ENCODE data around the gene TOGARAM1.
A peak's percentile ranks its signal among the peaks of the same experiment; 100 is the strongest.
"Not testable (repeated sequence)": the region's sequence is repeated elsewhere in the genome, so short reads cannot be mapped to it uniquely, and the experiment has no call there.

Gene TOGARAM1

GRCh38 chr14:45051180-45051579 is 89.2 kb downstream of the TOGARAM1 start:
- DNase-seq: no peak

DNA sequence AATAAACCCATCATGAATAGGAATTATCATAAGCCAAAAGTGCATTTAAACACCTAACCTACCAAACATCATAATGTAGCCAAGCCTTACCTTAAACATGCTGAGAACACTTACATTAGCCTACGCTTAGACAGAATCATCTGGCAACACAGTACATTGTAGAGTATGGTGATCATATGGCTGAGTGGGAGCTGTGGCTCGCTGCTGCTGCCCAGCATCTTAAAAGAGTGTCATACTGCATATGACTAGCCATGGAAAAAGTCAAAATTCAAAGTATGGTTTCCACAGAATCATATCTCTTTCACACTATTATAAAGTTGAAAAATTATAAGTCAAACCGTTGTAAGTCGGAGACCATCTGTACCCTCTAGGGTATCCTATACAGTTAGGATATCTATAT is 89.9 kb downstream of the TOGARAM1 start:
- DNase-seq: no peak

DNA sequence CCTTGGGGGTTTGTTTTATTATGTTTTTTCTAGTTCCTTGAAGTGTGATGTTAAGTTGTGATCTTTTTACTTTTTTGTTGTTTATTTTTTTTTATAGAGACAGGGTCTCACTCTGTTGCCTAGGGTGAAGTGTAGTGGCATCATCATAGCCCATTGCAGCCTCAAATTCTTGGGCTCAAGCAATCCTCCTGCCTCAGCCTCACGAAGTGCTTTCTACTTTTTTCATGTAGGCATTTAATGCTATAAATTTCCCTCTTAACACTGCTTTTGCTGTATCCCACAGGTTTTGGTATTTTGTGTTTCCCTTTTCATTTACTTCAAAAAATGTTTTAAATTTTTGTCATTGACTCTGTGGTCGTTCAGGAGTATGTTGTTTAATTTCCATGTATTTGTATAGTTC is 95.4 kb downstream of the TOGARAM1 start:
- no peak for DNase-seq

DNA sequence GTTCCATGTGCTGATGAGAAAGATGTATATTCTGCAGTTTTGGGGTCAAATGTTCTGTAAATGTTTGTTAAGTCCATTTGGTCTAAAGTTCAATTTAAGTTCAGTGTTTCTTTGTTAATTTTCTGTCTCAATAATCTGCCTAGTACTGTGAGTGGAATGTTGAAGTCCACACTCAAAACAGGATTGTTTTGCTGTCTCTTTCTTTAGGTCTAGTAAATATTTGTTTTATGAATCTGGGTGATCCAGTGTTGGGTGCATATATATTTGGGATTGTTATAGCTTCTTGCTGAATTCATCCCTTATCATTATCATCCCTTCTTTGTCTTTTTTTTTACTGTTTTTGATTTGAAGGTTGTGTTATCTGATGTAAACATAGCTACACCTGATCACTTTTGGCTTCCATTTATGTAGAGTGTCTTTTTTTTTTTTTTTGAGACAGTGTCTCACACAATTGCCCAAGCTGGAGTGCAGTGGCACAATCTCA is 95.9 kb downstream of the TOGARAM1 start:
- DNase-seq: no peak

DNA sequence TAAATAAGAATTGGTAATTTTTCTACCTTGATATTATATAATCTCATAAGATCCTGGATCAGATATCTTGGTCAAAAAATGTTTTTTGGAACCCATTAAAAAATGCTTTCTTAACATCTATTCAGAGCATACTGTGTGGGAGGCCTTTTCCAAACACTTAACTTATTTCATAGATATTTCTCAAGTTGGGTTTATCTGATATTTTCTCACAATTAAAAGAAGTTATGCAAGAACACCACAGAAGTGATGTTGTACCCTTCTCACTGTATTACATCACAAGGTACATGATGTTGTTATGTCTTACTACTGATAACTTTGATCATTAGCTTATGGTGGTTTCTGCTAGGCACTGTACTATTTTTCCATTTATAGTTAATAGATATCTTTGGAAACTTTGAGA is 98.6 kb downstream of the TOGARAM1 start:
- DNase-seq: no peak

GRCh38 chr14:45065540-45065939 is 103.5 kb downstream of the TOGARAM1 start:
- no peak for DNase-seq

DNA sequence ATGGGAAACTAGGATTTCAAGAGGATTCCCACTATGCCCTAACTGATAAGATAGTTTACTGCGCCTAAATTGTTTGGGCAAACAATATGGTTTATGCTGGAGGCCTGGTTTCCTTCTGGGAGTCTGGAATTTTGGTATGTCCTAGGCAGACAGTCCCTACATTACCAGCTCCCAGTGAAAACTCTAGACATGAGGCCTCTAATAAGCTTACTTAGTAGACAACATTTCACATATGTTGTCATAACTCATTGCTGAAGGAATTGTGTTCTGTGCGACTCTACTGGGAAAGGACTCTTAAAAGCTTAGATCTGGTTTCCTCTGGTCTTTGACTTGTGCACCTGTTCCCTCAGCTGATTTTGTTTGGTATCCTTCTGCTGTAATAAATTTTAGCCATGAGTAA is 104.0 kb downstream of the TOGARAM1 start:
- no peak for DNase-seq

DNA sequence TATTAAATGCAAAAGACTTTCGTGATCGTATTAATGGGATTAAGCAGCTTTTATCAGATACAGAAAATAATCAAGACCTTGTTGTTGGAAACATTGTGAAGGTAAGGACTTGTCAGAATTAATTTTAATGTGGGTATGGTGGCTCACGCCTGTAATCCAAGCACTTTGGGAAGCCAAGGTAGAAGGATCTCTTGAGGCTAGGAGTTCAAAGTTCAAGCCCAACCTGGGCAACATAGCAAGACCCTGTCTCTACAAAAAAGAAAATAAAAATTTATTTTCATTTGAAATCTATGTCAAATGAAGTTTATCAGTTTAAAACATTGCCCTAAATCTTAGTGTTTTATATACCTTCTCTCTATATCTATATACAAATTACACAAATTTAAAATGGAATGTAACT is 104.7 kb downstream of the TOGARAM1 start:
- DNase-seq: no peak

DNA sequence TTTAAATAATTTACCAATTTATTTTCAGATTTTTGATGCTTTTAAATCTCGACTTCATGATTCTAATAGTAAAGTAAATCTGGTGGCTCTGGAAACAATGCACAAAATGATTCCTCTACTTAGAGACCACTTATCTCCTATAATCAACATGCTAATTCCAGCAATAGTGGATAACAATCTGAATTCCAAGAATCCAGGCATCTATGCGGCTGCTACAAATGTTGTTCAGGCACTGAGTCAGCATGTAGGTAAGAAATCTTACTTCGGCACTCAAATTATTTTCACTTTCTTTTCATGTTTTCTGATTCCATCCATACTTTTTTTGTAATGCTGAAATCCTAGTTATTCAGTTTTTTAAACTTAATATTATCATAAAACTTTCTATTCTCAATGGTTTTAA is 106.4 kb downstream of the TOGARAM1 start:
- no peak for DNase-seq

DNA sequence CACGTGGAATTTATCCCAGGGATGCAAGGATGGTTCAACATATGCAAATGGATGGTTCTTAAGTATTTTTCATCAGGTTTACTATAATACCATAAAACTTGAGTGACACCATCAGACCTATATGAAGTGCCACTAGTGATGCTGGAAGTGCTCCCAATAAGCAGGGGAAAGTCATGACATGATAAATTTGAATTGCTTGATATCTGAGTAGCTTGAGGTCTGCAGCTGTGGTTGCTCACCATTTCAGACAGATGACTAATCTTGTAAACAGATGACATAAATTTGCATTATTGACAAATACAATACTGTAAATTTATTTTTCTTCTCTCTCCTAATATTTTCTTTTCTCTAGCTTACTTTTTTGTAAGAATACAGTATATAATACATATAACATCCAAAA is 108.2 kb downstream of the TOGARAM1 start:
- DNase-seq: no peak

DNA sequence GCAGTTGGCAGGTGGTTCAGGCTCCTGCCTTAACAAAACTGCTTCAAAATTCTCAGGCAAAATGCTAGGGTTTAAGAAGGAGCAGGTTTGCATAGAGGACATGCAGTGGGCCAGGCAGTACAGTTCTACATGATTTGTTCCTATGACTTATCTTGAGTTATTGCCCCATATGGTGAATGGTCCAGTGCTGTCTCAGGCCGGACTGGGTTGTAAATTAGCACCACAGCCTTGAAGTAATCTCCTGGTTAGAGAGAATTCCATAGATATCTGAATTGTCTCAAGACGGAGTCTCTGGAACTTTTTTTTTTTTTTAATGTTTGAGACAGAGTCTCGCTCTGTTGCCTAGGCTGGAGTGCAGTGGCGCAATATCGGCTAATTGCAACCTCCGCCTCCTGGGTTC is 110.1 kb downstream of the TOGARAM1 start:
- no peak for DNase-seq

- DNase-seq: no peak
Observed at GRCh38 chr14:45073231-45073879, 111.4 kb downstream of the TOGARAM1 start.

DNA sequence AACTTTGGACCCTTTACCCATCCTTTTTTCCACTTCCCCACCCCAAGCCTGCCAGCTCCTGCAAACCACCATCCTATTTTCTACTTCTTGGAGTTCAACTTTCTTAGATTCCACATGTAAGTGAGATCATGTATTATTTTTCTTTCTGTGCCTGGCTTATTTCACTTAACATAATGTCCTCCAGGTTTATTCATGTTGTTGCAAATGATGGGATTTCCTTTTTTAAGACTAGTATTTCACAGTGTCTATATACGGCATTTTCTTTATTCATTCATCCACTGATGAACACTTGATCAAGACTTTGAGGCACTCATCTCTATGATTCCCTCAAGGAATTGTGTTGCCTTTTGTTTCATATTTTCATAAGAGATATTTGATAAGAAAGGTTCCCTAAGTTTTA is 116.3 kb downstream of the TOGARAM1 start:
- DNase-seq: no peak

DNA sequence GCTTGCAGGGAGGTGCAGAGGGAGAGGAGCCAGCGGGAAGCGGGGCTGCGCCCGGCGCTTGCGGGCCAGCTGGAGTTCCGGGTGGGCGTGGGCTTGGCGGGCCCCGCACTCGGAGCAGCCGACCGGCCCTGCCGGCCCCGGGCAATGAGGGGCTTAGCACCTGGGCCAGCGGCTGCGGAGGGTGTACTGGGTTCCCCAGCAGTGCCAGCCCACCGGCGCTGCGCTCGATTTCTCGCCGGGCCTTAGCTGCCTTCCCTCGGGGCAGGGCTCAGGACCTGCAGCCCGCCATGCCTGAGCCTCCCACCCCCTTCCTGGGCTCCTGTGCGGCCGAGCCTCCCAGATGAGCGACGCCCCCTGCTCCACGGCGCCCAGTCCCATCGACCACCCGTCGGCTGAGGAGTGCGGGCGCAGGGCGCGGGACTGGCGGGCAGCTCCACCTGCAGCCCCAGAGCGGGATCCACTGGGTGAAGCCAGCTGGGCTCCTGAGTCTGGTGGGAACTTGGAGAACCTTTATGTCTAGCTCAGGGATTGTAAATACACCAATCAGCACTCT is 118.5 kb downstream of the TOGARAM1 start:
- DNase-seq: not testable (repeated sequence)

DNA sequence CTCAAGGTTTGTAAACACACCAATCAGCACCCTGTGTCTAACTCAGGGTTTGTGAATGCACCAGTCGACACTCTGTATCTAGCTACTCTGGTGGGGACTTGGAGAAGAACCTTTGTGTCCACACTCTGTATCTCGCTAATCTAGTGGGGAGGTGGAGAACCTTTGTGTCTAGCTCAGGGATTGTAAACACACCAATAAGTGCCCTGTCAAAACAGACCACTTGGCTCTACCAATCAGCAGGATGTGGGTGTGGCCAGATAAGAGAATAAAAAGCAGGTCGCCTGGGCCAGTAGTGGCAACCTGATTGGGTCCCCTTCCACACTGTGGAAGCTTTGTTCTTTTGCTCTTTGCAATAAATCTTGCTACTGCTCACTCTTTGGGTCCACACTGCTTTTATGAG is 119.1 kb downstream of the TOGARAM1 start:
- not testable (repeated sequence) for DNase-seq

GRCh38 chr14:45082420-45082819 is 120.4 kb downstream of the TOGARAM1 start:
- DNase-seq: no peak

DNA sequence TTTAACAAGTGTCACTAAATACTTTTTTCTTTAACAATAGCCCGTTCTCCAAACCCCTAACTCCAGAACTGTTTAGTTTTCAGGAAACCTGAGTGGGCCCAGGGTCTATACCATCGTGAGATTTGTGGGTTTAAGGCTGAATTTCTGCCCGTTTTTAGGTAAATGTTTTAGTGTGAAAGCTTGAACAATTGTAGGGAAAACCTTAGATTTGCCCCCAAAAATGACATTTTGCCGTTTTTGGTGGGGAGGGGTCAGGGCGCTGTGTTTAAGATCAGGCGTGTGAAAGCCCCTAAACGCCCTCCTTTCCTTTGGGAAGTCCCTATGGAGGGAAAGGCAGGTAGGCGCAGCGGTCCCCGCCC is 121.6 kb downstream of the TOGARAM1 start:
- DNase-seq: no peak

GRCh38 chr14:45083976-45084722 is 122.2 kb downstream of the TOGARAM1 start, which contains the start of gene PRPF39:
TSS of gene PRPF39 (plus strand) at chr14:45084116. CDS start at chr14:45095240, 11,124 bp downstream.
- peak; percentile 96 for DNase-seq

DNA sequence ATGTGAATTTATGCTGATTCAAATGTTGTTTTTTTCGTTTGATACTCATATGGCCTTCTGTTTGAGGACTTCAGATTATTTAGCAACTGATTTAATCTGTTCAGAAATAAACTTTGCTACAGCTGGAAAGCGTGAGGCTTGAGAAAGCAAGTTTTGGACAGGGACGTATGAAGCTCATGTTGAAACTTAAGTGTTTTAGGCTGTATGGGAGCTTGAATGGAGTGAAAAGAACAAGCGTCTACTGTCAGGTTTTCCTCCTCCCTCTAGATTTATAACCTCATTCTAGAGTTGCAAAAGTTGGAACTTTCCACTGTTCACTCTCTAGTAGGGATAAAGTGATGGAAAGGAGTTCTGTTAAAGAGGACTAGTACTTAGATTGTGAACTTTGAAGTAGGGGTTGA is 123.0 kb downstream of the TOGARAM1 start:
- no peak for DNase-seq

- no peak for DNase-seq
Observed at GRCh38 chr14:45089813-45090212, 127.8 kb downstream of the TOGARAM1 start.

DNA sequence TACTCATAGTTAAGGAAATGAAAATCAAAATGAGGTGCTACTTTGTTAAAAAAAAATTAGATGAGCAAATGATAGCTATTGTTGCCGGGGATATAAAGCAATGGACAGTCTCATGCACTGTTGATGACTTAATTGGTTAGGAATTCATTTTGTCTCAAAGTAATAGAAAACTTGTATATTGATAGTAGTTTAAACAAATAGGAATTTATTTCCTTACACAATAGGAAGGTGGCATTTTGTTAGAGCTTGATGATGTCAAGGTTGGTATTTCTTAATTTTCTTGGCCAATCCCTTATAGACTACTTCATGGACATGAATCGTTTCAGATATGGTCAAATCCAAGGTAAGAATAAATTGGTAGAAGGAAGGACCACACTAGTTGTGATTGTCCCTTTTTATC is 129.7 kb downstream of the TOGARAM1 start:
- no peak for DNase-seq

DNA sequence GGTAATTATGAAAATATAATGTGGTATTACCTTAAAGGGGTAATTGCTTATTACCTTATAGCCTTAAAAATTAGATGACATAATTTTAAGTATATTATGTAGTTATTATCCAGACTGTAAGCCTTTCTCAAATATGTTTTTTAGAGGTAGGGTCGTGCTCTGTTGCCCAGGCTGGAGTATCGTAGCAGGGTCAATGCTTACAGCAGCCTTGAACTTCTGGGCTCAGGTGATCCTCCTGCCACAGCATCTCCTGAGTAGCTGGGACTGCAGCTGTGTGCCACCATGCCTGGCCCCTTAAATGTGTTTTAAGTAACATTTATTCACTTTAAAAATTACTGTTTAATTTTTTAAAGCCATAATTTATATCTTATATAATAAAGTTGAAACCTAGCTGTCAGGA is 132.3 kb downstream of the TOGARAM1 start:
- DNase-seq: no peak

GRCh38 chr14:45095143-45095542 is 133.2 kb downstream of the TOGARAM1 start:
- no peak for DNase-seq

- no peak for DNase-seq
Observed at GRCh38 chr14:45096218-45096617, 134.2 kb downstream of the TOGARAM1 start.

Measured in CD4-positive, alpha-beta T cell treated with Interleukin-21 for 1 hour (primary cell).